Measurements from ENCODE around the gene KRT37.

The KRT37 gene

DNA sequence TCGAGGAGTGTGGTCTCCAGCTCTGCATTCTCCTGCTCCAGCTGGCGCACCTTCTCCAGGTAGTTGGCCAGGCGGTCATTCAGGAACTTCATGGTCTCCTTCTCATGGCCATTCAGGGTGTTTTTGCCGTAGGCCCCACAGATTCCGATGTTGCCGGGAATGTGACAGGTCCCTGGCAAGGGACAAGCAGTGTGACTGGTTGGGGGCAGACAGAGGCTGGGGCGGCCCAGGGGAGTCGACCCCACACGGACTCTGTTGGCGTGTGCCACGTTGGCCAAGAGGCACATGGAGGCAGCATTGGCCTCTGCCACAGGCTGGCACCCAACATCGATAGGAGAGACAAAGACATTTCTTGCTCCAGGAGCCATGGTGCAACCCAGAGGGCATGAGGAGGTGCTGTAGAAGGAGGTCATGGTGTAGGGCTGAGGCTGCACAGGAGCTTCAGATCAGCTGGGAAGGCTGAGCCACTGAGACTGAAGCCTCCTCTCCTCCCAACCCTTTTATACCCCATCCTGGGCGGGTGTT is at the start of gene KRT37:
Gene KRT37, minus strand, starts transcription at position 475 of the 525 bp plus-strand sequence. Its CDS starts 62 bp downstream, at position 413.
- no peak for DNase-seq (ENCODE audit: low read depth in 2 of 2)

- no peak for DNase-seq (ENCODE audit: low read depth in 2 of 2)
These were observed 44.0 kb upstream of the KRT37 start for GRCh38 chr17:41468346-41468745.

DNA sequence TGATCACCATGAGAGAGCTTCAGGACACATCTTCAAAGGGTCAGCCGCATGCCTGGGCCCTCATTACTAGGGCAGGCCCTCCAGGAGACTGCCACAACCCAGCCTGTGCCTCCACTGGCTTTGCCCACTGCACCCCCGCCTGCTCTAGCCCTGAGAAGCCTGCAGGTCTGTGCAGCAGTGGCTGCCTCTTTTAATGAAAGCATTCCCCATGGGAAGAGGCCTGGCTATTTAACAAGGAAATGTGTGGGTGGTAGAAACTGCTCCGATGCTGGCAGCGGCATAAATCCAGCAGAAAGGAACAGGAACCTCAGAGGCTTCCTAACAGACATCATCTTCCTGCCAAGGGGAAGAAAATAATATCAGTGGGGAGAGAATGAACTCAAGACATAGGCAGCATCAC is 43.2 kb upstream of the KRT37 start:
- no peak for DNase-seq (ENCODE audit: low read depth in 2 of 2)

DNA sequence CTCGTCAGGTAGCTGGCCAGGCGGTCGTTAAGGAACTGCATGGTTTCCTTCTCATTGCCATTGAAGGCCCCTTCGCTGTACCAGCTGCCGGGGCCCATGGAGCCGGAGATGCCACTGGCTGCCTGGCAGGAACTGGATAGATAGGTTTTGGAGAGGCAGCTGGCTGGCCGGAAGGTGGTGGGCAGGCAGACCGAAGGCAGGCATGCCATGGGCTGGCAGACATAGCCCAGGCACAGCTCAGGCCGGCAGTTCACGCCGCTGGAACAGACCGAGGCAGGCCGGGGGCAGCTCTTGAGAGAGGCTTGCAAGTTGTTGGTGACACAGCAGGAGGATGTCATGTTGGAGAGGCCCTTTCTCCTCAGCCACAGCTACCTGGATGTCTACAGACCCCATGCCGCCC is 42.6 kb upstream of the KRT37 start, which contains the start of gene KRT32:
Gene KRT32, minus strand, starts transcription at position 399 of the 400 bp plus-strand sequence. Its CDS starts 61 bp downstream, at position 338.
- DNase-seq (ENCODE audit: low read depth in 2 of 2): no peak

- no peak for DNase-seq (ENCODE audit: low read depth in 2 of 2)
These were observed 40.3 kb upstream of the KRT37 start for GRCh38 chr17:41464682-41465081.

- no peak for DNase-seq (ENCODE audit: low read depth in 2 of 2)
These were observed 39.8 kb upstream of the KRT37 start for GRCh38 chr17:41464173-41464572.

DNA sequence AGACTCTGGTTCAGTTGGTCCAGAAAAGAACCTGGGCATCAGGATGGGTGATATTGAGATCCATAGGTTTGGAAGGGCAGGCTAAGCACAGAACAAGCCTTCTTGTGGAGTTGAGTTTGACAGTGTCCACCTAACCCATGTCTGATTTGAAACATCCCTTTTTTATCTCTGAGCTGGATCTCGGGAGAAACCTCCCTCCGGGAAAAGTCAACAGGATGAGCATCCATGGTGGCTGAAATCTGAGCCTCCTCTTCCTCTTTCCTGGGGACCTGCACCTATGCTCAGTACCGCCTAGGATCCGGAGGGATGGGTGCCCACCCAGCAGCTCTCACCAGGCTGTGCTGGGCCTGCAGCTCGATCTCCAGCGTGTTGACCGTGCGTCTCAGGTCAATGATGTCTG is 39.4 kb upstream of the KRT37 start:
- DNase-seq (ENCODE audit: low read depth in 2 of 2): no peak

GRCh38 chr17:41462705-41463104 is 38.3 kb upstream of the KRT37 start:
- DNase-seq (ENCODE audit: low read depth in 2 of 2): no peak

GRCh38 chr17:41457676-41458075 is 33.3 kb upstream of the KRT37 start:
- no peak for DNase-seq (ENCODE audit: low read depth in 2 of 2)

DNA sequence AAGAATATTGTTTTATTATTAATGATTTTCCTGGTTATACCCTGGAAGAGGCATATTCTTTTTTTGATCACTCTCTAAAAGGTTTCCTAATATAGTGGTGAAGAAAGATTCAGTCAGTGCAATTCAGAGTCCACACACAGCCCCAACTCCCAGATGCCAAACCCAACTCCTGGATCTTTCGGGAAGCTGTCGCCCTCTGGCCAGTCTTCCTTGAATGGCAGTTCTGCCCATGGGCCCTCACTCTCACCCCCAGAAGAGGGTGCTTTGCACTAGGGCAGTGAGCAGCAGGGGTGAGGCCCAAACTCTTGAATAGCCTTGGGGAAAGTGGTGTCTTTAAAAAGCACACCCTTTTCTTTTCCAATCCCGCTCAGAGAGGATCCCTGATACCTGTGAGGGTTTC is 31.8 kb upstream of the KRT37 start:
- no peak for DNase-seq (ENCODE audit: low read depth in 2 of 2)

GRCh38 chr17:41455236-41455635 is 30.9 kb upstream of the KRT37 start:
- no peak for DNase-seq (ENCODE audit: low read depth in 2 of 2)

- no peak for DNase-seq (ENCODE audit: low read depth in 2 of 2)
These were observed 28.7 kb upstream of the KRT37 start for GRCh38 chr17:41453066-41453465.

GRCh38 chr17:41452281-41452680 is 27.9 kb upstream of the KRT37 start:
- no peak for DNase-seq (ENCODE audit: low read depth in 2 of 2)

- no peak for DNase-seq (ENCODE audit: low read depth in 2 of 2)
These were observed 26.9 kb upstream of the KRT37 start for GRCh38 chr17:41451154-41451728.

DNA sequence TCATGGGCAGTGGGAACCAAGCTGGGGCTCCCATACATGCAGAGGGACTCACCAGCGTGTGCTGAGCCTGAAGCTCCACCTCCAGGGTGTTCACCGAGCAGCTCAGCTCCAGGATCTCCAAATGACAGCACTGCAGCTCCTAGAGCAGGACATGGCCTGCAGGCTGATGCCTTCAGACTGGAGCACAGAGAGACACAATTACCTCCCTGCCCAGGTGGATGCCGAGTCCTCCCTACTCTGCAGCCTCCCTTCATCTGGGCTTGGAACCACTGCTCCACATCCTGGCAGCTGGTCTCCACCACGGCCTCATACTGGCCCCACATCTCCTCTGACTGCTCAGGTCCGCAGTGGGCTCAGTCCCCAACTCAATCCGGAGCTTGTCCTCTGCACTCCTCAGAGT is 24.6 kb upstream of the KRT37 start:
- DNase-seq (ENCODE audit: low read depth in 2 of 2): no peak

- no peak for DNase-seq (ENCODE audit: low read depth in 2 of 2)
These were observed 24.1 kb upstream of the KRT37 start for GRCh38 chr17:41448506-41448905.

DNA sequence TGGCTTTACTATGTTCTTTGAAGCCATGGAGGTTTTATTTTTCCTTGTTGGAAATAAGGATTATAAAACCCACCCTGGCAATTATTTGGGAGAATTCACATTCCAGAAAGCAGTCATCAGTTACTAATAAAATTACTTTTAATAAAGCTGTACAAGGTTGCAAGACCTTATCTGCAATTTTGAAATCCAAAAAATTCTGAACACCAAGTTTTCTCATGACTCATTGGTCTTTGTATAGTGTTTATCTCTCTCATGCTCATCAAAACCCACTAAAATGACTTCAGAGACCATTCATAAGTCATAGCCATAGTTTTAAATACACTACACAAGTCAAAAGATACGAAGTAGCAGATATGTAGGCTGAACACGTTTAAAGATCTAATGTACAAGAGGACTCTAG is 22.4 kb upstream of the KRT37 start:
- no peak for DNase-seq (ENCODE audit: low read depth in 2 of 2)

DNA sequence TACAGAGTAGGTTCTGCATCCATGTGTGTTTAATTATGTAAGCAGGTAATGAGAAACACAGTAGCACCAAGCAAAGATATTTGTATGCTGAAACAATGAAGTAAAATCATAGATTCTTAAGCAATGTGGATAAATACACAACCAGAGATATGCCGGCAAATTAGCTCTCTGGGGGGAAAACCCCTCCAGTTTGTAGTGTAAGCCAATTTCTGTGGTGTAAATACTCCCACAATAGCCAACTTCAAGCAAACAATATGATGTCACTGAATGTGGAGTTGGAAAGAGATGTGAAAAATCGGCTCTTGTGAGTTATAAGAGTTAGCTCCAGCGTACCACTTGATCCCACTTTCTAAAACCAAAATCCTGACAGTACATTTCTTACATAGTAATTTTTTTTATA is 20.3 kb upstream of the KRT37 start:
- no peak for DNase-seq (ENCODE audit: low read depth in 2 of 2)

- no peak for DNase-seq (ENCODE audit: low read depth in 2 of 2)
These were observed 19.8 kb upstream of the KRT37 start for GRCh38 chr17:41444186-41444585.

GRCh38 chr17:41442739-41443138 is 18.4 kb upstream of the KRT37 start:
- DNase-seq (ENCODE audit: low read depth in 2 of 2): no peak

- no peak for DNase-seq (ENCODE audit: low read depth in 2 of 2)
These were observed 16.2 kb upstream of the KRT37 start, which contains the start of gene KRT38 for GRCh38 chr17:41440531-41441033. Gene KRT38 (minus strand): TSS chr17:41440983. CDS start chr17:41440921, 62 bp downstream.

DNA sequence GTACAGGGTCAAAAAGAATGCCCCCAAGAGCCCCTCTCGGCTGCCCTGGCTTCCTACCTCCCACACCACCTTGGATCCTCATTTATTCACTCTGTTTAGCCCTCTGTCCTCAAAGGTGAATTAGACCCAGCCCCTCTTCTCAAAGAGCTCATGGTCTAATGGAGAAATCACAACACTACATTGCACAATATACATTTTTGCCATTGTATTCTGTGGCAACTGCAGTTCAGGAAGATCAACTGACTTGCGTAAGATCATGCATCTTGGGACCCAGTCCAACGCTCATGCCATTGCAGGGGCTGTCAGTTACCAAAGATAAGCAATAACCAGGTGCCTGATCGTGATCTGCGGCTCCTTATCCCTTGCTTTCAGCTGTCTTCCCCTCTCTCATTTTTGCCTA is 15.0 kb upstream of the KRT37 start:
- no peak for DNase-seq (ENCODE audit: low read depth in 2 of 2)

GRCh38 chr17:41437769-41438168 is 13.4 kb upstream of the KRT37 start:
- no peak for DNase-seq (ENCODE audit: low read depth in 2 of 2)

- DNase-seq (ENCODE audit: low read depth in 2 of 2): no peak
These were observed 12.9 kb upstream of the KRT37 start for GRCh38 chr17:41437254-41437653.

Data from activated CD8-positive, alpha-beta memory T cell treated with anti-CD3 and anti-CD28 coated beads for 4 hours (primary cell).